GM21360 (cell line): ENCODE results near the gene LRAT.
A peak's percentile ranks its signal among the peaks of the same experiment; 100 is the strongest.
"Not testable (repeated sequence)": the region's sequence is repeated elsewhere in the genome, so short reads cannot be mapped to it uniquely, and the experiment has no call there.

ENCODE experiments used
- ATAC-seq: cut with Tn5 transposase; IDR thresholded peaks from one replicate; pipeline ENCODE4 v1.9.1; 2021; ENCODE audit warnings: mild to moderate bottlenecking, moderate library complexity; ENCODE audit not compliant: unreplicated experiment

The LRAT gene

DNA sequence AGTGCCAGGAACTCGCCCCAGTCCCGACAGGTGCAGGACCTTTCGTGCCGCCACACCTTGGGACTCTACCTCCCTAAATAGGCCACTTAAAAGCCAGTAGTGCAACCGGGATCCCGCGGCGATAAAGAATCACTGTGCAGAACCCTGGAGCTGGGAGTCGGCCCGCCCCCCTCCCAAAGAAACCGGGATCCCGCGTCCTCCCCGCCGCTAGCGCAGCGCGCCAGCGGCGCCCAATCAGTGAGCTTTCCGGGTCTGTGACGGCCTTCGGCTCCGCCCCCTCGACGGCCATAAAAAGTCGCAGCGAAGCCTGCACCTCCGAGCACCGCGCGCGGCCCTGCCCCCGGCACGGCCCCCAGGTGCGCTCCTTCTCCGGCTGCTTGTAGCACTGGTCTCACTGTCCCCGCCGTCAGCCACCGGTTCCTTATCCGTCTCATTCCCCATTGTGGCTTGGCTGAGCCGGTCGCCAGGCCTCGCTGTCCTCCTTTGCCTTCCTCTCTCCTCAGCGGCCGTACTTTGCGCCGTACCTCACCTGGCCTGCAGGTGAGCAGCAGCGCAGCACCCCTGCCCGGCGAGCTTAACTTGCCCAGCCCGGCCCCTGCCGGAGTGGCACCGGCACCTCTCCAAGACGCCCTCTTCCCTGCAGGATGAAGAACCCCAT lies at the start of gene LRAT:
Gene LRAT, plus strand, starts transcription at position 318 of the 658 bp plus-strand sequence. Its CDS starts 327 bp downstream, at position 645.
- peak; percentile 63 for ATAC-seq

DNA sequence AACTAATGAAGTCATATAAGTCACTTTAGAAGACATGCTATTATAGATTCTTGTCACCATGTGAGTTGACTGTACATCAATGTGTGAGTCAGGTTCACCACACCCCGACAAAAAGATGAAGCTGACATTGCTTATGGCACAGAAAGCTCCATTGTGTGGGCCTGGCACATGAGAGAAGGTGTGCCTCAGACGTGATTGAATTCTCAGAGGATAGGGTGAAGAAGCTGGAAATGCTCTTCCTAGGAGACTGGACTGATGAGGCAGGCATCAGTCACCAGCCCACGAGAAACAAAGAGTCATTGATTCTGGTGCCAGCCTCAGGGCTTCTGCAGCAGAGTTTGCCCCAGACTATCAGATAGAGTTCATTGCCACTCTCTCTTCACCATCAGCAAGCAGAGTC lies 35.9 kb upstream of the LRAT start:
- ATAC-seq: no peak

DNA sequence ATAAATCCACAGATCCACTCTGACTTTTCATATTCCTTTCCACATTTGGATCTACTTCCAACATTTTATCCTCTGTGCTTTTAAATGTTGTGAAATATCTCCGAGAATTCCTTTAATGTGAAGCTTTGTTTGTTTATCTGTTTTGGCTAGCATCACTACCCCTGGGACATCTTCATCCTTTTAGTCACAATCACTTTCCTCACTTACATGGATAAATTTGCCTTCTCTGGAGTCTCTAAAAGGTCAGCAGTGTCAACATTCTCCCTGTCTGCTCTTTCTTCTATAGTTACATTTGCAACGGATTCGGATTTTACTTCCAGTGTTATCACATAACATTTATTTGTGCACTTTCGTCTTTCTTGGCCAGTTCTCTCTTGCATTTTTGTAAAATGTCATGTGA lies 34.2 kb upstream of the LRAT start:
- no peak for ATAC-seq

DNA sequence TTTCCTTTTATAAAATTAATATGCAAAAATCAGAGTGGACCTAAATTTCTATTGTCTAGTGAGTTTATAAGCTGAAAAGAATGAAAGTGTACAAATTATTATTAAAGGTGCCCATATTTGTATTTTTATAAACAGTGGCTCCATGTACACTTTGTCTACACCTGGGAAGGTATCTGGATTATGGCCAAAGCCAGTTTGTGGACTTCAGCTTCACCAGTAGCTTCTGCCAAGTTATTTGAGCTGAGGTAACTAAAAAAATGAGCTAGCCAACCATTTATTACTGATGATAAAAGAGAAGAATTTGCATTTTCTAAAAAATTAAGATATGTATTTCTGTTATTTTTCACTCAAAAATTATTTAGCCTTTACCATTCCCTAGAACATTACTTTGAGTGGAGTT lies 32.3 kb upstream of the LRAT start:
- ATAC-seq: no peak

DNA sequence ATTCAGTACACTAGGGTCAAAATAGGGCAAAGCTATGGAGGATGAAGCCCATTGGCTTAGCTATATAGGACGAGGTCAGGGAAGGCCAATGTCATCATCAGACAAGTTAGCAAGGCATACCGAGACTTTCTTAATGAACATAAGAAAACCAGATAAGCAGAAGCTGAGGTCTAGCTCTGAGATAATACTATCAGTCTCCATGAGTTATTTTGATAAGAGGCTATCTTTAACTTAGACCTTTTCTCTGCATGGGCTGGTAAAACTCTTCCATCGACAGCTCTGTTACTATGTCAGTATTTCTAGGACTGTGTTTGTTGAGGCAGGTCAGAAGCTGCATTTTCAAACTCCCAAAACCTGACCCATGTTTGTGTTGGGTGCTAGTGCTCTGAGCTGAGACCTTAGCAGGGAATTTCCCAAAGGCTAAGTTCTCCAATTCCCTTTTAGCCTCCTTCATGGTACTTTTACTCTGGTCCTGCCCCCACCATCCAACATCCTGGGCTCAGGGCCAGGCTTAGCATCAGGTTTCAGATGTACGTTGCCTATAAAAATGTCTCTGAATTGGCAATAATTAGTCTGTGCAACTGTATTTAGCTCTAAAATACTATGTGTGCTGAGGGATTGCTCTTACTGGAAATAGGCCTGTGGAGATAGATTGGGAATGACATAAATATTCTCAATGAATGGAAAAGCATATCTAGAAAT lies 29.3 kb upstream of the LRAT start:
- no peak for ATAC-seq

DNA sequence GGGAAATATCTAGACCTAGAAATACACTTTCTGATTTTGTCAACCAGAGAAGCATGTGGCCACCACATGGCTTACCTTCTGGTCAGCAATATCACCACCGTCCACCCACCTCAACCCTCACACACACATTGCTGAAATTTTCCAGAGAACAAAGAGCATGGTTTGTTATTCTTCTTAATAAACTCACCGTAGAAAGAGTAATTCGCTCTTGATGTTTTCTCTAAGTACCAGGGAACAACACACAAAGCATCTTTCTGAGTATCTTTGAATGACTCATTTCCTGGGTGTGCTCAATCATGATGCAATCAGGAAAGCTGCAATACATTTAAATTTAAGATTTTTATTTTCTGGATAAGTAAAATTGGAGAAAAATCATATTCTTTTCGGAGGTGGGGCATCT lies 24.7 kb upstream of the LRAT start:
- no peak for ATAC-seq

DNA sequence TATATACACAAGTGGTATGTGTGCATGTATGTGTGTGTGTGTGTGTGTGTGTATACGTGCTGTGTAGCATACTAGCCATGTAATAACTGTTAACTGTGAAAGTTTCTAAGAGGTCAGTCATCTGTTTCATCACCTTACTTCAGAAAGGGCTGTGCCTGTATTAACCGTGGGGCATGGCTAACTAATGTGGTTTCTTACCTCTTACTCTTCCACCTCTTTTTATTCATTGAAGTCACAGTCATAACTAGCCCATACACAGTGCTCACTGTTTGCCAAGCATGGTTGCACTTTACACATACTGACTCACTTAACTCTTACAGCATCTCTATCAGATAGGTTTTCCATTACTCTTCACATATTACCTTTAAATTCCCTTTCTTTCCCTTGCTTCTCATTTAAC lies 23.7 kb upstream of the LRAT start:
- ATAC-seq: peak; percentile 86

DNA sequence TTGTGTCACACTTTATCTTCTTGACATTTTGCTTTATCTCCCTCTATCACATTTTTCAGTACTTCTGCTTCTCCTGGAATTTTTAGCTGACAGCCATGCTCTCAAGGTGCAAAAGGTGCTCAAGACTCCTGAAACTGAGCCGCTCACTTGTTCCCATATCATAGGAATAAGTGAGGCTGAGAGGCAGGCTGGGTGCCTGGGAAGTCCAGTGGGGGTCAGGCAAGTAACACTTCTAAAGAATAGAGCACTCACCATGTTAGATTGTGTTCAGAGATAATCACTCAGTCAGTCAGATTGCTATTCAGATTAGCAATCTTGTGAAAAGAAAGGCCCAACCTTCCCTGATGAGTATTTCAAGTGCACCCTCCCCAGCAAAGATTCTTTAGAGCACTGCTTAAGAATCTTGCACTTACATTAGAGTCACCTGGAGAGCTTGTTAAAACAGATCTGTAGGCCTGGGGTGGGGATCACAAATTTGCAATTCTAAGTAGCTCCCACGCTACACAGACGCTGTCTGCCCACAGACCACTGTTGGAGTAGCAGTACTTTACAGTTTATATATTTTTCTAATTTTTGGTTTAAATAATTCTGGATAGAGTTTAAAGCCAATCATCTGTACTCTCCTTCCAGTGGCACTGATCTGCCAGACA lies 23.1 kb upstream of the LRAT start:
- no peak for ATAC-seq

DNA sequence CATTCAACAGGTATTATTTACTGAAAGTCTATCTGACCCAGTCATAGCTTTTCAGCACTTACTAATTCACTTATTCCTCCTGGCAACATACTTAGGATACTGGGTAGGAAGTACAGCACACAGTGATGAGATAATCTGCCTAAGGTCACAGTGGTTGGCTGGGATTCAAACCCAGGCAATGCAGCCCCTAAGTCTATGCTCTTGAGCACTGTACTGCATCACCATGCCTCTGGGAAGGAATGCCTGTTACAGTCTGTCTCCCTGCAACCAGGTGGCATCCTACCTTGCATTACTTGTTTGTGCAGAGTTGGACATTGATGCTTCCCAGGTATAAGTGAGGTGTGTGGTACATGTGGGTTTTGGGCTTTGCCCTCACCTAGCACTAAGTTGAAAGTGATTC lies 21.5 kb upstream of the LRAT start:
- no peak for ATAC-seq

DNA sequence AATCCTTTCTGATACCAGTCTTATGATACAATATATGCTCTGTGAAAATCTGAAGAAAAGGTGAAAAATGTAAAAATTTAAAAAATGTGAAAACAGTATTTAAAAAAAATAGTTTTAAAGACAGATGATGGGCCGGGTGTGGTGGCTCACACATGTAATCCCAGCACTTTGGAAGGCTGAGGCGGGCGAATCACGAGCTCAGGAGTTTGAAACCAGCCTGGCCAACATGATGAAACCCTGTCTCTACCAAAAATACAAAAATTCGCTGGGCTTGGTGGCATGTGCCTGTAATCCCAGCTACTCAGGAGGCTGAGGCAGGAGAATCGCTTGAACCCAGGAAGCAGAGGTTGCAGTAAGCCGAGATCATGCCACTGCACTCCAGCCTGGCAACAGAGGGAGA lies 20.2 kb upstream of the LRAT start:
- ATAC-seq: not testable (repeated sequence)

DNA sequence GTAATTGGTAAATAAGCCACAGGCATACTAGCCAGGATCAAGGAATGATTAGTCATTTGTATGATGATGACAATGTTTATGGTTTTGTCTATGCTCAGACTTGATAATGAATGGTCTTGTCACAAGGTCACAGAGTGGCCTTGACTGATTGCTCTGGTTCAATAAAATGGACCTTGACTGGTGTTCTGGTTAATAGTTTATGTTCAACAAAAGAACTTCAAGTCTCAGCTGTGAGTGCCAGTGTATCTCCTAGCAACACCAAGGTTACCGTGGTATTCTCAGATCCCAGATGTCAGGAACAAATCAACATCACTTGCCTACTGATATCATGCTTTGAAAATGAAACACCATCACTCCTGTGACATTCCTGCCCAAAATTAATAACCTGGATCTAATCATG lies 16.3 kb upstream of the LRAT start:
- ATAC-seq: no peak

DNA sequence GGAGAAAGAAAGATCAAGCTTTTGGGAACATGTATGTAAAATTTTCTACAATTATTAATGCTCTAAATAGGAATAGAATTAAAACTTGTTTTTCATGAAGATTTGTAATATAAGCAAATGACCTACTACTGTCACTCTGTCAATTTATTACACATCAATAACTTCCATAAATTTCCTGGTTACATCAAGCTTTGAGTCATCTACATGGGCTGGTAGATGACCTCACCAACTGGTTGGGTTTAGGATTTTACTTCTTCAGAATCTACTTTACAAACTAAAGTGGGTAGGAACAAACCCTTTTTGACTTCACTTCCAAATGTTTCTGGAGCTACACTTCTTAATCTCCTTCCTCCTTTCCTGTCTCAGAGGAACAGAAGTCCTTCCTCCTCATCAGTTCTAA lies 12.0 kb upstream of the LRAT start:
- ATAC-seq: no peak

DNA sequence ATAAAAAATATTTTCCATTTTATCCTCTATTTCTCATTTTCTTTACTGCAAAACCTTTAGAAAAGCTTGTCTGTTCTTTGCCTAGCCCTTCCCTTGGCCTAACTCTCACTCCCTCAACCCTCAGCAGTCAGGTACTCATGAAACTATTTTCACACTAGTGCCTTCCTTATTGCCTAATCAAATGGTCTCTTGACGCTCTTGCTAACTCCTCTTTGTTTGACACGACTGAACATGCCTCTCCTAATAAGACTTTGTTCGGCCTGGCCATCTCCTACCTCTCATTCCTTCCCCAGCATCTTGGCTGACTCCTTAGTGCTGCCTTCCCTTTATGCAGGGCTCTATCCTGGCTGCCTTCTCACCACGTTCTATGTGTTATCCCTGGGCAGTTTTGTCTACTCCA lies 11.1 kb upstream of the LRAT start:
- no peak for ATAC-seq

DNA sequence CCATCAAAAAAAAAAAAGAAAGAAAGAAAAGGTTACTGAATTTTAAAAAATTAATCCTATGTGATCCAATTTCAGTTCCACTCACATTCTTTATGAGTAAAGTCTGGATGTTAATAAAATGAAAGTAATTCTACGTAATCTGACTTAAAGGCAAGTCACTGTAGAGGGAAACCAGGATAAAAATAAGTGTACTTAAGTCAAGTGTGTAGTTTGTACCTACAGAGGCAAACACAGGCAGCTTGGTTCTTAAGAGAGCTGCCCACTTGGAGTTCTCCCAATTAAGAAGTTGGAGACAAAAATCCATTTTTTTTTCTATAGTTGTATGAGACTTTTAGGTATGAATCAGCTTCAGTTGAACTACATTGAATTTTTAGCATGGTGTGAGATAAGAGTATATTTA lies 7.0 kb upstream of the LRAT start:
- ATAC-seq: no peak

DNA sequence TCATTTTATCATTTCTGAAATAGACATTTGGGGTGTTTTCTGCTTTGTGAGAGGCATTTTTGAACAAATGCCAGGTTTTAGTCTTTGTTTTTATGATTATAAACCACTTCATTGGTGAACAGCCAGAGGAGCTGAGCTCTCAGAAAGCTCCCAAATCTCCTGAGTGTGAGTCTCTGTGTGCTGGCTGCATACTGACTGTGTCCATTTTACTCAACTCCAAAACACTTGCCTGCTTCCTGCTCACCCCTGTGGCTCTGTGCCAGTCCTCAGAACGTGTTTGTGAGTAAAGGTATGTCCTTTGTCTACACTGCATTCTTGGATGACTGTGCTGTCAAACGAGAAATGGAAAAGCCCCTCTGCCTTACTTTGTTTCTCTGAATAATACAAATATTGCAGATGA lies 5.4 kb upstream of the LRAT start:
- no peak for ATAC-seq

DNA sequence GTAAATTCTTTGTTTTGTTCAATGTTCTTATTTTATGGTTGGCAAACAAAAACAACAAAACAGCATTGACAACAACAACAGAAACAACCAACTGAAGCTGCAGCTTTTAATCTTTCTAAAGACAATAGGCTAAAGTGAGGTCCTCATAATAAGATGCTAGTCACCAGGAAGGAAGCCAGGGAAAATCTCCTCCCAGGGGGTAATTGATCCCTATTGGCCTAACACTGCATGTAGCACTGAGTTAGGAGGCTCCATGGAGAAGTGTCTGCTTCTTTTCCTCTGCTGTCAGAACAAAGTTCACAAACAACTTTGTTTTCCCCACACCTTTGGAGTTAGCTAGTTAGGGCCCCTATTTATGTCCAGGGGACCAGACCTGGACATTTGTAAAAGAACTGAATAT lies 4.7 kb upstream of the LRAT start:
- no peak for ATAC-seq

DNA sequence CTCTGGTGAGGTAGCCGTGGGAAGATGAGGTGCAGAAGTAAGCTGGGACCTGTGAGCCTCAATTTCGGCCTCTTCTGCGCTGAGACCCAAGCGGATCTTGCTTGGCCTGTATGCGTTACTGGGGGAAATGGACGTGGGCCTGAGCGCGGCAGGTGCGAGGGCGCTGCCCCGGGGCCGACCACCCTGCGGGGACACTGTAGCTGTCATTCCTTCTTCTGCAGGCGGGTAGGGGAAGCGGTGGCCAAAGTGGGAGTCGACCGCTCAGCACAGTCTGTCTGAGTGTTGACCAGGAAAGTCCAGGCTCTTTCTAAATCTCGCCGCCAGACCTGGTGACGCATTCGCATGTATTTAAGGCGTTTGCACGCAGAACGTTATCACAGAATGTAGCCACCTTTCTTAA lies 3.3 kb upstream of the LRAT start:
- ATAC-seq: no peak

DNA sequence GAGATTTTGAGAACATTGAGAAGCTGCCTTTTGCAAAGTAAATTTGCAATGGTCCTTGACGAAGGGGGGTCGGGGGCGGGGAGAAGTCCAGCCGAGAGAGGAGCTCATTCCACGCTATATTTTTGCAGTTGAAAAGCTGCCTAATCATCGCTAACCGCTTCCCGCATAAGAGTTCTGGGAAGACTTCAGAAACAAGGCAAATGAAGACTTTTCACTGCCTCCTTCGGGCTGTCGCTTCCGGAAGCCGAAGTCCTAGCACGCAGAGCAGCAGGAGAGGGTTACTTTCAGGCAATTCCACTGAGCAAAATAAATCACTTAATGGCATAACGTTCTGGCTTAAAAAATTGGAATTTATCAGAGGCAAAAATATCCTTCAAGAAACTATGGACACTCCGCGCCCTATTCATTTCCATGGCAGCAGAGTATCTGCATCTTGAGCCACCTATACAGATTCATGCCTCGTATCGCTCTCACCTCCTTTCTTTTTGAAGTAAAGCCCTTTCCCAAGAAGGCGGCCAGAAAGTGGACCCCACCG lies 2.6 kb upstream of the LRAT start:
- ATAC-seq: no peak

DNA sequence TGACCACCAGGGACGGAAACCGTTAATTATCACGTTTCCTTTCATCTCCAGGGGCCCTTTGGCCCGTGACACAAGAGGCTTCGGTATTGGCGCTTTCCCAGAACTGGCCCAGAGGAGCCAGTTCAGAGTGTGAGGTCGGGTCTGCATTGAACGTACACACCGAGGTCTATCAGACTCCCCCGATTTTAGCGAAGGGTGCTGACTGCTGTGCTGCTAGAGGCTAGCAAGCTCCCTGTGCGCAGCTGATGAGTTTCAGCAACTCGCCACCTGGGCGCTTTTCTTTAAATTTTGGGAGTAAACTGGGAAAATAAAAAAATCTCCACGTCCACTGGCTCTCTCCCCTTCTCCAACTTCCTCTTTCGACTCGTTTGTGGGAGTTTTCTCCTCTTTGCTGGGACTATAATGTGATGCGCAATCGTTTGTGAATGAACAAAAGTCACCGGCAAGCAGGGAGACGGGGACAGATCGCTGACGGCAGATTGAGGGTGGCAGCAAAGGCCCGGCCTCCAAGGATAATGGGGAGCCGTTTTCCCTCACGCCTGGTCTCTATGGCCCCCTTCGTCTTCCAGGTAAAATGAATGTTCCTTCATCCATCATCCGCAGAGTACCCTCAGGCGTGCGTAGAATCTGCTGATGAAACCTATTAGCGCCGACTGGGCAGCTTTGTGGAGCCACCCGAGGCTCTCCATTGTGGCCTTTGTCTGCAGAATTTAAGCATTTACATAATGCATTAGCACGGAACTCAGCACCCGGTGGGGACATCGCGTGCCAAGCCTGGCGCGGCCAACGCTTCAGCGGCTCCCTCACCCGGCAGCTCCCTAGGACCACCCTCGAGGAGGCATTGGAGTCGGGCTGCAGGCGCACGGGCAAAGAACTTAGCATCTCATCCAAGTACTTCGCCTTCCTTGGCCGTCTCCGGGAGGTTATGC lies 1.6 kb upstream of the LRAT start:
- ATAC-seq: no peak

DNA sequence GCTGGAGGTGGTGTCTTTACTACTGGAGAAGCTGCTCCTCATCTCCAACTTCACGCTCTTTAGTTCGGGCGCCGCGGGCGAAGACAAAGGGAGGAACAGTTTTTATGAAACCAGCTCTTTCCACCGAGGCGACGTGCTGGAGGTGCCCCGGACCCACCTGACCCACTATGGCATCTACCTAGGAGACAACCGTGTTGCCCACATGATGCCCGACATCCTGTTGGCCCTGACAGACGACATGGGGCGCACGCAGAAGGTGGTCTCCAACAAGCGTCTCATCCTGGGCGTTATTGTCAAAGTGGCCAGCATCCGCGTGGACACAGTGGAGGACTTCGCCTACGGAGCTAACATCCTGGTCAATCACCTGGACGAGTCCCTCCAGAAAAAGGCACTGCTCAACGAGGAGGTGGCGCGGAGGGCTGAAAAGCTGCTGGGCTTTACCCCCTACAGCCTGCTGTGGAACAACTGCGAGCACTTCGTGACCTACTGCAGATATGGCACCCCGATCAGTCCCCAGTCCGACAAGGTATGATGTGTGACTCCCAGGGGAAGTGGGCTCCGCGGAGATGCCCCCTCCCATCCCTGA lies 634 bp downstream of the LRAT start:
- no peak for ATAC-seq

DNA sequence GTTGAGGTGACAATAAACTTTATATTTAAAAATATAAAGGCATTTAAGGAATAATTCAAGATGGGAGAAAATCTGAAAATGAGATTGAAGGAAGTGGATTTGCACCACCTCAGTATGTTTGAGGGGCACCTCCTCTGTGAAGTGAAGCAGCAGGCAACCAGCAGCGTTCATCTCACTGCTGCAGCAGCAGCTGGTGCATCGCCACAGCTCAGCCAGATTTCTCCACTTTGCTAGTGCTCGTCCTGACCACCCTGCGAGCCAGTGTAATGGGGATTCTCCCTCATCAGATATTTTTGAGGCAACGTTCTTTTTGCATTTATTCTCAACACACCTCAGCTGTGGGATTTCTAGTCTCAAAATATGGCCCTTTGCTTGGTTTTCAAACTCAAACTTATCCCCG lies 13.9 kb downstream of the LRAT start:
- no peak for ATAC-seq
